Measurements from ENCODE around the gene CYP27A1. TPM values are rescaled to one million over a fixed set of nuclear protein-coding genes. Genes with fewer than 3 reads are reported as not detected.

CYP27A1 gene
- polyA plus RNA-seq (2013, experiment 1 of 2): 1.2 TPM
- polyA plus RNA-seq (2013, experiment 2 of 2): 1.1 TPM

DNA sequence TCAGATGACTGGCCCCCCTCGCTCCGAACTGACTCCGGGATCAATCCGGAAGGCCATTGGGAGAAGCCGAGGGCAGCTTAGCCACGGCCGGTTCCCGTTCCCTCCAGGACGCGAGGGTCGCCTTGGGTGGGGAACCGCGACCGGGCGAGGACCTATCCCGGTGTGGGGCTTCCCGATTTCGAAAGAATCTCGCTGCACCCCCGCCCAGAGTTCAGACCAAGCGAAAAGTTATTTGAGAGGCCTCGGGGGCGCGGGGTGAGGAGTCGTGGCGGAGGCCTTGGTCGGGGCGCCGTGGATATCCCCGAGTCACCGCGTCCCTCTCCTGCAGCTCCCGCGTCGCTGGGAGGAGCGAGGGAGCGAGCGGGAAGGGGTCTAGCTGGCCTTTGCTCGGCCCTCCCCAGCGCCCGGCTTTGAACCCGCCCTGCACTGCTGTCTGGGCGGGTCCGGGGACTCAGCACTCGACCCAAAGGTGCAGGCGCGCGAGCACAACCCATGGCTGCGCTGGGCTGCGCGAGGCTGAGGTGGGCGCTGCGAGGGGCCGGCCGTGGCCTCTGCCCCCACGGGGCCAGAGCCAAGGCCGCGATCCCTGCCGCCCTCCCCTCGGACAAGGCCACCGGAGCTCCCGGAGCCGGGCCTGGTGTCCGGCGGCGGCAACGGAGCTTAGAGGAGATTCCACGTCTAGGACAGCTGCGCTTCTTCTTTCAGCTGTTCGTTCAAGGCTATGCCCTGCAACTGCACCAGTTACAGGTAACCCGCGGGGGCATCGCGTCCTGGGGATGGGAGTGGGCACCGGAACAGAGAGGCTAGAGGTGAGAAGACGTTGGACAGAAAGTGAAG, at the start of gene CYP27A1:
Gene CYP27A1, plus strand, starts transcription at position 457 of the 837 bp plus-strand sequence. Its CDS starts 36 bp downstream, at position 493.
- H3K79me2 ChIP-seq (ENCODE audit: control insufficient read depth, insufficient read depth, low read length): no peaks in the 10 kb centered on the region
- H3K4ac ChIP-seq (ENCODE audit: low read depth, low read length): peak within 1 kb of the TSS; percentile 56
- peak within 1 kb of the TSS; percentile 97 for H4K8ac ChIP-seq (ENCODE audit: low read depth, low read length)
- peak within 1 kb of the TSS; percentile 98 for H3K18ac ChIP-seq (ENCODE audit: low read length)
- H2BK15ac ChIP-seq (replicated peaks; ENCODE audit: low read depth): no peak within 1 kb of the TSS
- H3K79me1 ChIP-seq (ENCODE audit: low read length): no peaks in the 10 kb centered on the region
- H3K4me3 ChIP-seq (ENCODE audit: low read length): peak within 1 kb of the TSS; percentile 86
- H3K9ac ChIP-seq (ENCODE audit: low read length): peak within 1 kb of the TSS; percentile 89
- no peak within 1 kb of the TSS for H2BK120ac ChIP-seq (ENCODE audit: low read depth, low read length)
- H2AK5ac ChIP-seq (ENCODE audit: low read length): peak within 1 kb of the TSS; percentile 28
- WGBS (ENCODE audit: extremely low coverage, insufficient coverage, low lambda C conversion rate): no CpG with 5 or more reads among the region's 76 CpGs
- H4K5ac ChIP-seq (ENCODE audit: low read length): no peak within 1 kb of the TSS
- H3K4me2 ChIP-seq (ENCODE audit: low read length): peak within 1 kb of the TSS; percentile 98
- H3K27ac ChIP-seq (ENCODE audit: low read depth, low read length): no peak within 1 kb of the TSS
- peak within 1 kb of the TSS; percentile 74 for H3K23ac ChIP-seq (ENCODE audit: low read length)
- H3K4me1 ChIP-seq (ENCODE audit: control insufficient read depth, low read depth, low read length): peaks cover 6% of the 10 kb centered on the region
- no peaks in the 10 kb centered on the region for H3K27me3 ChIP-seq (ENCODE audit: insufficient read depth, low read length, poor library complexity)
- no peaks in the 10 kb centered on the region for H3K36me3 ChIP-seq (ENCODE audit: control insufficient read depth, insufficient read depth, low read length)
- peak within 1 kb of the TSS; percentile 97 for H3K56ac ChIP-seq (ENCODE audit: low read length)
- peak; percentile 55 for DNase-seq
- peak within 1 kb of the TSS; percentile 15 for H2BK5ac ChIP-seq (ENCODE audit: low read length)

DNA sequence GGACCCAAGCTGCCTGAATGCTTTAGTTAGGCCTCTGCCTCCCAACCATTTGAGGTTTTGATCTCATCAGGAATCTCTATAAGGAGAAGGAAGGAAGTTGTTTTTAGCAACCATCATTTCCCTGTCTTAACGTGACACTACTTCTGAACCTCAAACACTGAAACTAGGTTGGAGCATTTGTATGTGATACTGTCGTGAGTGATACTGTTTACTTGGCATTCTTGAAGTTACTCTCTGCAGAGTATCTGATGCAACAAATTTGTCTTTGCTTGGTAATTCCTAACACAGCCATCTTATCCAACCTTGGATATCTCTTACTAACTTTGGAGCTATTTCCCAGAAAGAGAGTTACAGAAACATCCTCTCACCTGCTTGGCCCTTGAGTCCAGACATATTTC, 49.2 kb upstream of the CYP27A1 start:
- Histone ChIP-seq H3K27ac (ENCODE audit: low read depth, low read length) (no peak overlapping the region), H3K4me2 (ENCODE audit: low read length) (no peak overlapping the region), H3K79me2 (ENCODE audit: control insufficient read depth, insufficient read depth, low read length) (peaks cover 37% of the 10 kb centered on the region), H3K4me1 (ENCODE audit: control insufficient read depth, low read depth, low read length) (peaks cover 13% of the 10 kb centered on the region), H2AK5ac (ENCODE audit: low read length) (no peak overlapping the region), H2BK120ac (ENCODE audit: low read depth, low read length) (no peak overlapping the region), H3K4me3 (ENCODE audit: low read length) (no peak overlapping the region), H3K56ac (ENCODE audit: low read length) (peak overlapping the region; percentile 7), H3K36me3 (ENCODE audit: control insufficient read depth, insufficient read depth, low read length) (peaks cover 6% of the 10 kb centered on the region), H3K27me3 (ENCODE audit: insufficient read depth, low read length, poor library complexity) (no peaks in the 10 kb centered on the region), H4K5ac (ENCODE audit: low read length) (no peak overlapping the region), H3K23ac (ENCODE audit: low read length) (no peak overlapping the region), H2BK15ac (replicated peaks; ENCODE audit: low read depth) (no peak overlapping the region), H3K4ac (ENCODE audit: low read depth, low read length) (no peak overlapping the region), H2BK5ac (ENCODE audit: low read length) (no peak overlapping the region), H3K18ac (ENCODE audit: low read length) (no peak overlapping the region), H3K9ac (ENCODE audit: low read length) (no peak overlapping the region), H3K79me1 (ENCODE audit: low read length) (peaks cover 30% of the 10 kb centered on the region), H4K8ac (ENCODE audit: low read depth, low read length) (no peak overlapping the region)
- no peak for DNase-seq
- WGBS (ENCODE audit: extremely low coverage, insufficient coverage, low lambda C conversion rate): no CpG with 5 or more reads among the region's 2 CpGs

- no peak overlapping the region for H2BK120ac ChIP-seq (ENCODE audit: low read depth, low read length)
- H2BK15ac ChIP-seq (replicated peaks; ENCODE audit: low read depth): no peak overlapping the region
- H3K79me2 ChIP-seq (ENCODE audit: control insufficient read depth, insufficient read depth, low read length): peaks cover 35% of the 10 kb centered on the region
- no peak overlapping the region for H3K4me2 ChIP-seq (ENCODE audit: low read length)
- H3K27ac ChIP-seq (ENCODE audit: low read depth, low read length): no peak overlapping the region
- H4K5ac ChIP-seq (ENCODE audit: low read length): no peak overlapping the region
- H3K23ac ChIP-seq (ENCODE audit: low read length): no peak overlapping the region
- peaks cover 9% of the 10 kb centered on the region for H3K36me3 ChIP-seq (ENCODE audit: control insufficient read depth, insufficient read depth, low read length)
- H2AK5ac ChIP-seq (ENCODE audit: low read length): no peak overlapping the region
- H3K9ac ChIP-seq (ENCODE audit: low read length): no peak overlapping the region
- no peak overlapping the region for H3K4me3 ChIP-seq (ENCODE audit: low read length)
- H3K79me1 ChIP-seq (ENCODE audit: low read length): peaks cover 31% of the 10 kb centered on the region
- DNase-seq: no peak
- peak overlapping the region; percentile 38 for H3K56ac ChIP-seq (ENCODE audit: low read length)
- H3K4me1 ChIP-seq (ENCODE audit: control insufficient read depth, low read depth, low read length): peaks cover 13% of the 10 kb centered on the region
- no peak overlapping the region for H3K18ac ChIP-seq (ENCODE audit: low read length)
- no peaks in the 10 kb centered on the region for H3K27me3 ChIP-seq (ENCODE audit: insufficient read depth, low read length, poor library complexity)
- H3K4ac ChIP-seq (ENCODE audit: low read depth, low read length): no peak overlapping the region
- no CpG with 5 or more reads among the region's 6 CpGs for WGBS (ENCODE audit: extremely low coverage, insufficient coverage, low lambda C conversion rate)
- no peak overlapping the region for H2BK5ac ChIP-seq (ENCODE audit: low read length)
- H4K8ac ChIP-seq (ENCODE audit: low read depth, low read length): no peak overlapping the region
These were observed 48.6 kb upstream of the CYP27A1 start for GRCh38 chr2:218733171-218734021.

GRCh38 chr2:218734190-218734975, 47.6 kb upstream of the CYP27A1 start:
- no peak overlapping the region for H2AK5ac ChIP-seq (ENCODE audit: low read length)
- H2BK5ac ChIP-seq (ENCODE audit: low read length): no peak overlapping the region
- H3K4me3 ChIP-seq (ENCODE audit: low read length): no peak overlapping the region
- H3K18ac ChIP-seq (ENCODE audit: low read length): no peak overlapping the region
- H3K4me1 ChIP-seq (ENCODE audit: control insufficient read depth, low read depth, low read length): peaks cover 13% of the 10 kb centered on the region
- no peak overlapping the region for H4K8ac ChIP-seq (ENCODE audit: low read depth, low read length)
- H3K4me2 ChIP-seq (ENCODE audit: low read length): no peak overlapping the region
- no peaks in the 10 kb centered on the region for H3K27me3 ChIP-seq (ENCODE audit: insufficient read depth, low read length, poor library complexity)
- no peak overlapping the region for H4K5ac ChIP-seq (ENCODE audit: low read length)
- no peak overlapping the region for H2BK15ac ChIP-seq (replicated peaks; ENCODE audit: low read depth)
- no peak overlapping the region for H3K56ac ChIP-seq (ENCODE audit: low read length)
- H3K27ac ChIP-seq (ENCODE audit: low read depth, low read length): no peak overlapping the region
- no peak overlapping the region for H2BK120ac ChIP-seq (ENCODE audit: low read depth, low read length)
- H3K79me1 ChIP-seq (ENCODE audit: low read length): peaks cover 31% of the 10 kb centered on the region
- H3K4ac ChIP-seq (ENCODE audit: low read depth, low read length): no peak overlapping the region
- no peak for DNase-seq
- H3K23ac ChIP-seq (ENCODE audit: low read length): peak overlapping the region; percentile 68
- H3K79me2 ChIP-seq (ENCODE audit: control insufficient read depth, insufficient read depth, low read length): peaks cover 33% of the 10 kb centered on the region
- H3K9ac ChIP-seq (ENCODE audit: low read length): no peak overlapping the region
- H3K36me3 ChIP-seq (ENCODE audit: control insufficient read depth, insufficient read depth, low read length): peaks cover 9% of the 10 kb centered on the region
- no CpG with 5 or more reads among the region's 8 CpGs for WGBS (ENCODE audit: extremely low coverage, insufficient coverage, low lambda C conversion rate)

DNA sequence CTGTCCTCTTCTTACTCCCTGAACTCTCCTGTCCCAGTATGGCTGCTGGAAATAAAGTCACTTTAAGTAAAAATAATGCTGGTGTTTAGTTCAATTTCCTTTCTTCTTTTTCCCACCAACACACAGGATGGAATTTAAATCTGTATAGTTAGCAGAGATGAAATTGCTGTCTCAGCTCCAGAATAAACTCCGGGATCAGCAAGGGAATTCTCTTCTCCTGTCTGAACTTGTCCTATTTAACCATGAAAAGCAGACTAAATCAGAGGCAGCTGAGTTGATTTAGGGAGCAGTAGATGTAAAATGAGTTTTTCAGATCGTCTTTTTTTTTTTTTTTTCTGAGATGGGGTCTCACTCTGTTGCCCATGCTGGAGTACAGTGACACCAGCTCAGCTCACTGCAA, 45.4 kb upstream of the CYP27A1 start:
- no peak overlapping the region for H3K4ac ChIP-seq (ENCODE audit: low read depth, low read length)
- peaks cover 12% of the 10 kb centered on the region for H3K36me3 ChIP-seq (ENCODE audit: control insufficient read depth, insufficient read depth, low read length)
- no CpG with 5 or more reads among the region's 2 CpGs for WGBS (ENCODE audit: extremely low coverage, insufficient coverage, low lambda C conversion rate)

More for the DNA sequence above, 45.4 kb upstream of the CYP27A1 start:
- Histone ChIP-seq H4K8ac (ENCODE audit: low read depth, low read length) (no peak overlapping the region), H2BK5ac (ENCODE audit: low read length) (no peak overlapping the region), H3K23ac (ENCODE audit: low read length) (no peak overlapping the region), H4K5ac (ENCODE audit: low read length) (no peak overlapping the region), H2BK15ac (replicated peaks; ENCODE audit: low read depth) (no peak overlapping the region), H3K79me2 (ENCODE audit: control insufficient read depth, insufficient read depth, low read length) (peaks cover 31% of the 10 kb centered on the region), H3K79me1 (ENCODE audit: low read length) (peaks cover 31% of the 10 kb centered on the region), H2BK120ac (ENCODE audit: low read depth, low read length) (no peak overlapping the region), H3K9ac (ENCODE audit: low read length) (no peak overlapping the region), H3K18ac (ENCODE audit: low read length) (no peak overlapping the region), H3K4me2 (ENCODE audit: low read length) (no peak overlapping the region), H3K4me1 (ENCODE audit: control insufficient read depth, low read depth, low read length) (peaks cover 10% of the 10 kb centered on the region), H3K56ac (ENCODE audit: low read length) (no peak overlapping the region), H3K27ac (ENCODE audit: low read depth, low read length) (no peak overlapping the region), H2AK5ac (ENCODE audit: low read length) (no peak overlapping the region), H3K27me3 (ENCODE audit: insufficient read depth, low read length, poor library complexity) (no peaks in the 10 kb centered on the region), H3K4me3 (ENCODE audit: low read length) (no peak overlapping the region)
- DNase-seq: no peak

Measured in mesendoderm (in vitro differentiated cells).